CD4-positive, alpha-beta memory T cell (primary cell): Measurements from ENCODE around the gene CRADD. TPM values are rescaled to one million over a fixed set of nuclear protein-coding genes. Genes with fewer than 3 reads are reported as not detected.
A peak's percentile ranks its signal among the peaks of the same experiment; 100 is the strongest.
"Not testable (repeated sequence)": the region's sequence is repeated elsewhere in the genome, so short reads cannot be mapped to it uniquely, and the experiment has no call there.

Experiments used
- CTCF ChIA-PET: fragments of 350-600 bp; sonication (Branson Sonifier 250); formaldehyde crosslinking; loops from one replicate; lab custom pipeline; 2021; ENCODE audit warnings: inconsistent platforms; ENCODE audit not compliant: partially characterized antibody; lab: Charles Lee
- POLR2A ChIA-PET: fragments of 350-600 bp; sonication (Branson Sonifier 250); formaldehyde crosslinking; loops from one replicate; lab custom pipeline; 2021; ENCODE audit not compliant: partially characterized antibody; lab: Charles Lee
- DNase-seq, 5 donors: peaks; one replicate each; pipeline versions ENCODE4 v3.0.0 to v3.0.0-alpha.2; 2020 to 2022; ENCODE audit warnings: mixed read lengths in 1 of 5
- H3K27ac ChIP-seq: one replicate; pipeline ENCODE4 v1.7.0; 2013; ENCODE audit warnings: low read depth, low read length
- H3K27me3 ChIP-seq: 2 replicates; pipeline ENCODE4 v1.7.0; 2013; ENCODE audit warnings: mild to moderate bottlenecking, low read length, moderate library complexity; ENCODE audit not compliant: insufficient read depth
- H3K36me3 ChIP-seq: 2 replicates; pipeline ENCODE4 v1.7.0; 2013; ENCODE audit warnings: mild to moderate bottlenecking, low read length, moderate library complexity; ENCODE audit not compliant: insufficient read depth
- H3K4me1 ChIP-seq: 2 replicates; pipeline ENCODE4 v1.7.0; 2013; ENCODE audit warnings: mild to moderate bottlenecking, low read length, moderate library complexity; ENCODE audit not compliant: insufficient read depth
- H3K4me3 ChIP-seq, 2 donors: one replicate each; pipeline ENCODE4 v1.7.0; 2013; ENCODE audit warnings: low read length in 2 of 2, mild to moderate bottlenecking in 1 of 2
- H3K9me3 ChIP-seq, 2 donors: one replicate each; pipeline ENCODE4 v1.7.0; 2013; ENCODE audit warnings: low read length in 2 of 2, control low read depth in 1 of 2; ENCODE audit not compliant: control insufficient read depth in 1 of 2
- H3K27ac Mint-ChIP-seq, 7 donors: one replicate each; pipeline ENCODE4 v1.8.0; 2020 to 2021; ENCODE audit warnings: mixed read lengths in 7 of 7, mild to moderate bottlenecking in 6 of 7, inconsistent platforms in 3 of 7, moderate library complexity in 3 of 7
- H3K27me3 Mint-ChIP-seq, 2 donors: one replicate each; pipeline ENCODE4 v1.8.0; 2020 to 2021; ENCODE audit warnings: mixed read lengths in 2 of 2
- H3K36me3 Mint-ChIP-seq, 2 donors: one replicate each; pipeline ENCODE4 v1.8.0; 2020 to 2021; ENCODE audit warnings: mixed read lengths in 2 of 2, inconsistent platforms in 1 of 2, mild to moderate bottlenecking in 1 of 2
- H3K4me1 Mint-ChIP-seq, 4 donors: one replicate each; pipeline ENCODE4 v1.8.0; 2020 to 2021; ENCODE audit warnings: mixed read lengths in 4 of 4, mild to moderate bottlenecking in 1 of 4
- H3K4me3 Mint-ChIP-seq, 8 donors: one replicate each; pipeline ENCODE4 v1.8.0; 2020 to 2021; ENCODE audit warnings: mixed read lengths in 8 of 8, mild to moderate bottlenecking in 7 of 8, moderate library complexity in 6 of 8, inconsistent platforms in 3 of 8
- H3K9me3 Mint-ChIP-seq, 8 donors: one replicate each; pipeline ENCODE4 v1.8.0; 2020 to 2021; ENCODE audit warnings: mixed read lengths in 8 of 8, mild to moderate bottlenecking in 5 of 8, inconsistent platforms in 3 of 8, moderate library complexity in 1 of 8
- intact Hi-C: fragments of 100-400 bp; cut with micrococcal nuclease; formaldehyde crosslinking; loops from one replicate; pipeline ENCODE4 v1.15.1; 2023
- polyA plus RNA-seq, 2 donors: library from polyadenylated mRNA; unstranded; fragments of 300-500 nt; fragmentation: Illumina TruSeq; gene quantifications; one replicate each; pipeline ENCODE4 v1.2.3, GENCODE V29; 2021
- total RNA-seq, 2 experiments: library from RNA; stranded (reverse); gene quantifications; one replicate each; pipeline ENCODE4 v1.2.3, GENCODE V29; 2021

Gene CRADD
- total and polyA plus RNA-seq, 4 experiments from 2014 or later: 13.3 to 18.3 (median 15.9) TPM

- Mint-ChIP-seq H3K36me3 (no peaks in the 10 kb centered on the region), H3K27ac (no peak overlapping the region), H3K4me1 (peaks cover 0 to 5% (median 2%) of the 10 kb centered on the region in 4 donors), H3K27me3 (peaks cover 0 to 2% of the 10 kb centered on the region in 2 donors), H3K4me3 (no peak overlapping the region), H3K9me3 (peaks cover 2 to 10% (median 6%) of the 10 kb centered on the region in 8 donors)
- no peaks in the 10 kb centered on the region for H3K27me3 ChIP-seq
- intact Hi-C loops: no loop called here
- no peaks in the 10 kb centered on the region for H3K36me3 ChIP-seq
- no peak overlapping the region for H3K27ac ChIP-seq
- no peak for DNase-seq
- ChIA-PET CTCF (no interaction called here), POLR2A (no interaction called here)
- H3K4me3 ChIP-seq: no peak overlapping the region
- no peaks in the 10 kb centered on the region for H3K4me1 ChIP-seq
- no peaks in the 10 kb centered on the region for H3K9me3 ChIP-seq
Observed at GRCh38 chr12:93925585-93926205, 248.5 kb downstream of the CRADD start.

- Mint-ChIP-seq H3K4me1 (peaks cover 0 to 5% (median 2%) of the 10 kb centered on the region in 4 donors), H3K36me3 (no peaks in the 10 kb centered on the region), H3K4me3 (no peak overlapping the region), H3K9me3 (peaks cover 2 to 10% (median 6%) of the 10 kb centered on the region in 8 donors), H3K27me3 (peaks cover 0 to 2% of the 10 kb centered on the region in 2 donors), H3K27ac (no peak overlapping the region)
- Histone ChIP-seq H3K9me3 (no peaks in the 10 kb centered on the region), H3K4me1 (no peaks in the 10 kb centered on the region), H3K27ac (no peak overlapping the region), H3K27me3 (no peaks in the 10 kb centered on the region), H3K36me3 (no peaks in the 10 kb centered on the region), H3K4me3 (no peak overlapping the region)
- no peak for DNase-seq
- intact Hi-C loops: no loop called here
- POLR2A ChIA-PET: no interaction called here
- CTCF ChIA-PET: no interaction called here
Observed at GRCh38 chr12:93926237-93926636, 249.1 kb downstream of the CRADD start.

- H3K9me3 ChIP-seq, POLR2A ChIA-PET, intact Hi-C loops, H3K27me3 ChIP-seq, H3K36me3 ChIP-seq, H3K4me3 Mint-ChIP-seq, H3K36me3 Mint-ChIP-seq, H3K27me3 Mint-ChIP-seq, H3K27ac ChIP-seq, H3K4me3 ChIP-seq, CTCF ChIA-PET, DNase-seq, H3K4me1 Mint-ChIP-seq, H3K4me1 ChIP-seq: not testable (repeated sequence)
- Mint-ChIP-seq H3K27ac (peak overlapping the region in 1 of 7 donors; percentile 14), H3K9me3 (peaks cover 2 to 14% (median 6%) of the 10 kb centered on the region in 8 donors)
Observed at GRCh38 chr12:93929081-93929480, 251.9 kb downstream of the CRADD start.

DNA sequence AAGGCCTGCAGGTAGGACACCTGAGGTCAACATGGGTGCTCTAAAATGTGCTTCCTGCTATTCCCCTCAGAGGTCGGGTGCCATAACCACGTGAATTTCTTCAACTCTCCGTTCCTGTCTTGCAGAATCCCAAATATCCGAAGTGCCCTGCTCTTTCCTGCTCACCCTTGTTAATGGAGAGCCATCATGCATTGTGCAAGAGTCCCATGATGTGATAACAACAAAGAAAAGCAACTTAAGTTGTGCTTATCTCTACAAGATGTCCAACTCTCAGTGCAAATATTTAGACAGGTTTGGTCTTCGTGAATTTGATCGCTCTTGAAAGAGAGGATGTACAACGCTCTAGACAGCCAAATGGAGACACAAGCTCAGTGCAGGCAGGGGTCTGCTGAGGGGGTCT is 260.6 kb downstream of the CRADD start:
- peak overlapping the region in 1 of 8 donors; percentile 2 for H3K4me3 Mint-ChIP-seq
- no peaks in the 10 kb centered on the region for H3K4me1 Mint-ChIP-seq
- no peaks in the 10 kb centered on the region for H3K9me3 ChIP-seq
- H3K27ac Mint-ChIP-seq: no peak overlapping the region
- H3K36me3 ChIP-seq: no peaks in the 10 kb centered on the region
- H3K27me3 ChIP-seq: no peaks in the 10 kb centered on the region
- H3K4me1 ChIP-seq: no peaks in the 10 kb centered on the region
- H3K27ac ChIP-seq: no peak overlapping the region
- intact Hi-C loops: no loop called here
- no peak overlapping the region for H3K4me3 ChIP-seq
- ChIA-PET CTCF (no interaction called here), POLR2A (no interaction called here)
- H3K9me3 Mint-ChIP-seq: peaks cover 0 to 32% (median 16%) of the 10 kb centered on the region in 8 donors
- peaks cover 0 to 3% of the 10 kb centered on the region in 2 donors for H3K27me3 Mint-ChIP-seq
- no peak for DNase-seq
- H3K36me3 Mint-ChIP-seq: peaks cover 4 to 10% of the 10 kb centered on the region in 2 donors

- ChIA-PET POLR2A (no interaction called here), CTCF (interaction anchor here (1.2 kb wide), 1 partner anchor 14 kb away, joined by 3 read pairs; no protein-coding TSS in a partner anchor)
- no peaks in the 10 kb centered on the region for H3K4me1 Mint-ChIP-seq
- H3K36me3 ChIP-seq: no peaks in the 10 kb centered on the region
- no peak overlapping the region for H3K27ac Mint-ChIP-seq
- H3K36me3 Mint-ChIP-seq: peaks cover 2 to 10% of the 10 kb centered on the region in 2 donors
- intact Hi-C loops: no loop called here
- H3K27me3 ChIP-seq: no peaks in the 10 kb centered on the region
- peak overlapping the region in 1 of 8 donors; percentile 2 for H3K4me3 Mint-ChIP-seq
- peaks cover 0 to 32% (median 16%) of the 10 kb centered on the region in 8 donors for H3K9me3 Mint-ChIP-seq
- DNase-seq: no peak
- peaks cover 0 to 3% of the 10 kb centered on the region in 2 donors for H3K27me3 Mint-ChIP-seq
- H3K9me3 ChIP-seq: no peaks in the 10 kb centered on the region
- H3K27ac ChIP-seq: no peak overlapping the region
- H3K4me3 ChIP-seq: no peak overlapping the region
- no peaks in the 10 kb centered on the region for H3K4me1 ChIP-seq
Observed at GRCh38 chr12:93938317-93938716, 261.1 kb downstream of the CRADD start.

- Histone ChIP-seq H3K36me3 (no peaks in the 10 kb centered on the region), H3K27me3 (no peaks in the 10 kb centered on the region), H3K27ac (no peak overlapping the region), H3K4me1 (no peaks in the 10 kb centered on the region), H3K4me3 (no peak overlapping the region), H3K9me3 (no peaks in the 10 kb centered on the region)
- ChIA-PET POLR2A (no interaction called here), CTCF (interaction anchor here (1.2 kb wide), 1 partner anchor 13 kb away, joined by 3 read pairs; no protein-coding TSS in a partner anchor)
- H3K36me3 Mint-ChIP-seq: peaks cover 2 to 10% of the 10 kb centered on the region in 2 donors
- H3K9me3 Mint-ChIP-seq: peaks cover 0 to 31% (median 16%) of the 10 kb centered on the region in 8 donors
- no peak for DNase-seq
- no peaks in the 10 kb centered on the region for H3K4me1 Mint-ChIP-seq
- intact Hi-C loops: no loop called here
- H3K27ac Mint-ChIP-seq: no peak overlapping the region
- peaks cover 0 to 3% of the 10 kb centered on the region in 2 donors for H3K27me3 Mint-ChIP-seq
- H3K4me3 Mint-ChIP-seq: no peak overlapping the region
Observed at GRCh38 chr12:93938931-93939330, 261.8 kb downstream of the CRADD start.

GRCh38 chr12:93939641-93940325 is 262.6 kb downstream of the CRADD start:
- Mint-ChIP-seq H3K4me3 (no peak overlapping the region), H3K27me3 (peaks cover 0 to 3% of the 10 kb centered on the region in 2 donors), H3K9me3 (peaks cover 0 to 24% (median 14%) of the 10 kb centered on the region in 8 donors), H3K4me1 (no peaks in the 10 kb centered on the region), H3K36me3 (peaks cover 2 to 10% of the 10 kb centered on the region in 2 donors), H3K27ac (no peak overlapping the region)
- CTCF ChIA-PET: interaction anchor here (1.2 kb wide), 1 partner anchor 12 kb away, joined by 3 read pairs; no protein-coding TSS in a partner anchor
- Histone ChIP-seq H3K4me1 (no peaks in the 10 kb centered on the region), H3K36me3 (no peaks in the 10 kb centered on the region), H3K27me3 (no peaks in the 10 kb centered on the region), H3K9me3 (no peaks in the 10 kb centered on the region), H3K4me3 (no peak overlapping the region), H3K27ac (no peak overlapping the region)
- DNase-seq: no peak
- intact Hi-C loops: no loop called here
- POLR2A ChIA-PET: no interaction called here
